HEK293 (cell line): Measurements from ENCODE around the gene CLEC6A.

ENCODE experiments used
- CTCF ChIA-PET: fragments of 350-600 bp; formaldehyde crosslinking; extraction: SDS; loops from one replicate; lab custom pipeline; 2021; ENCODE audit warnings: antibody characterized with exemption; lab: Yijun Ruan, JAX
- POLR2A ChIA-PET: fragments of 300-600 bp; formaldehyde crosslinking; extraction: SDS; loops from one replicate; lab custom pipeline; 2020; ENCODE audit warnings: antibody characterized with exemption, inconsistent platforms; lab: Yijun Ruan, JAX
- H3K27ac ChIP-seq: fragments of 200-500 bp; sonication (Bioruptor generic); 2 replicates; pipeline ENCODE4 v1.5.1; 2014; ENCODE audit warnings: low read depth, low read length, control low read depth, inconsistent platforms; ENCODE audit errors: extremely low read depth
- H3K36me3 ChIP-seq, 2 experiments: fragments of 200-500 bp in 1 of 2; sonication (Bioruptor generic) in 1 of 2; 1 replicate in 1 of 2; 2 replicates in 1 of 2; pipeline ENCODE4 v1.5.1; 2014 to 2017; ENCODE audit warnings: inconsistent platforms in 2 of 2, low read length in 2 of 2; ENCODE audit not compliant: control insufficient read depth in 2 of 2, insufficient read depth in 1 of 2
- H3K4me1 ChIP-seq: fragments of 200-500 bp; sonication (Bioruptor generic); 2 replicates; pipeline ENCODE4 v1.5.1; 2014; ENCODE audit warnings: mild to moderate bottlenecking, low read length, inconsistent platforms; ENCODE audit not compliant: control insufficient read depth, insufficient read depth
- H3K4me3 ChIP-seq: 2 replicates; pipeline ENCODE4 v1.5.1; 2011; ENCODE audit warnings: low read depth, mild to moderate bottlenecking, control low read depth, low read length, moderate library complexity
- H3K9me3 ChIP-seq: fragments of 200-500 bp; sonication (Bioruptor generic); 2 replicates; pipeline ENCODE4 v1.5.1; 2014; ENCODE audit warnings: low read depth, low read length, inconsistent platforms; ENCODE audit not compliant: control insufficient read depth, insufficient read depth
- KLF16 ChIP-seq: fragments of 450-650 bp; formaldehyde crosslinking; IDR thresholded peaks from 2 replicates; pipeline ENCODE4 v1.5.1; 2017; ENCODE audit warnings: missing biosample characterization, missing genetic modification characterization
- YY2 ChIP-seq: fragments of 450-650 bp; formaldehyde crosslinking; IDR thresholded peaks from 2 replicates; pipeline ENCODE4 v1.5.1; 2016; ENCODE audit warnings: missing biosample characterization, missing genetic modification characterization
- ZFP41 ChIP-seq: fragments of 450-650 bp; formaldehyde crosslinking; IDR thresholded peaks from 2 replicates; pipeline ENCODE4 v1.5.1; 2016; ENCODE audit warnings: missing biosample characterization, missing genetic modification characterization, borderline replicate concordance
- ZSCAN16 ChIP-seq: fragments of 450-650 bp; formaldehyde crosslinking; IDR thresholded peaks from 2 replicates; pipeline ENCODE4 v1.5.1; 2016; ENCODE audit warnings: missing biosample characterization, missing genetic modification characterization
- TF ChIP-seq, protein P1 (sequence below): fragments of 450-650 bp; formaldehyde crosslinking; IDR thresholded peaks from 2 replicates; pipeline ENCODE4 v1.5.1; 2016; ENCODE audit warnings: missing biosample characterization, missing genetic modification characterization
- TF ChIP-seq, protein P2 (sequence below): fragments of 450-650 bp; formaldehyde crosslinking; IDR thresholded peaks from 2 replicates; pipeline ENCODE4 v1.5.1; 2017; ENCODE audit warnings: missing biosample characterization, mild to moderate bottlenecking, missing genetic modification characterization, moderate library complexity
- TF ChIP-seq, protein P3 (sequence below): fragments of 450-650 bp; formaldehyde crosslinking; IDR thresholded peaks from 2 replicates; pipeline ENCODE4 v1.5.1; 2016; ENCODE audit warnings: missing biosample characterization, missing genetic modification characterization, borderline replicate concordance
- TF ChIP-seq, protein P4 (sequence below): fragments of 450-650 bp; formaldehyde crosslinking; IDR thresholded peaks from 2 replicates; pipeline ENCODE4 v1.5.1; 2016; ENCODE audit warnings: missing biosample characterization, missing genetic modification characterization, borderline replicate concordance
- TF ChIP-seq, protein P5 (sequence below): fragments of 450-650 bp; formaldehyde crosslinking; IDR thresholded peaks from 2 replicates; pipeline ENCODE4 v1.5.0; 2017; ENCODE audit warnings: missing biosample characterization, missing genetic modification characterization, borderline replicate concordance
- TF ChIP-seq, protein P6 (sequence below): fragments of 450-650 bp; formaldehyde crosslinking; IDR thresholded peaks from 2 replicates; pipeline ENCODE4 v1.5.1; 2016; ENCODE audit warnings: missing biosample characterization, missing genetic modification characterization

Gene CLEC6A

DNA sequence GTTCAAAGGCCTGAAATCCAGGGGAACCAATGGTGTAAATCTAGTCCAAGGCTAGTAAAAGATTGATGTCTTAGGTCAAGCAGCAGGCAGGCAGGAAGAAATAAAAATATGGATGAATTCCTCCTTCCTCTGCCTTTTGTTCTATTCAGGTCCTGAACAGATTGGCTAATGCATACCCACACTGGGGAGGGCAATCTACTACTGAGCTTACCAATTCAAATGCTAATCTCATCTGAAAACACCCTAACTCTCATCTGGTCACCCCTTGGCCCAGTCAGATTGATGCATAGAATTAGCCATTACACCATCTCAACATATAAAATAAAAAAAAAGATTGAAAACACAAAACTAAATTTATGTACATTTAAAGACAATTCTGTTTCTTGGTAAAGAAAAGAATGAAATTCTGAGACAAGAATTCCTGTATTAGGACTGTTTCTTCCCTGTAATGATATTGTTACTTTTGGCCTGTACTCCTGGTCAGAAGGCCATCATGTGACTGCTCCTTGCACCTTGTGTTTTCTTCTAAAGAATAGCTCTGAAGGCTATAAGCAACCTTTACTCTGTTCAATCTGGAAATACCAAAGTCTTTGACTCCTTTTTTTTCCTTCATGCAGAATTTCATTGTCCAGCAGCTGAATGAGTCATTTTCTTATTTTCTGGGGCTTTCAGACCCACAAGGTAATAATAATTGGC lies 19.9 kb downstream of the CLEC6A start (continued):
- no peak for TF ChIP-seq KLF16 (tag by site-specific recombination)

DNA sequence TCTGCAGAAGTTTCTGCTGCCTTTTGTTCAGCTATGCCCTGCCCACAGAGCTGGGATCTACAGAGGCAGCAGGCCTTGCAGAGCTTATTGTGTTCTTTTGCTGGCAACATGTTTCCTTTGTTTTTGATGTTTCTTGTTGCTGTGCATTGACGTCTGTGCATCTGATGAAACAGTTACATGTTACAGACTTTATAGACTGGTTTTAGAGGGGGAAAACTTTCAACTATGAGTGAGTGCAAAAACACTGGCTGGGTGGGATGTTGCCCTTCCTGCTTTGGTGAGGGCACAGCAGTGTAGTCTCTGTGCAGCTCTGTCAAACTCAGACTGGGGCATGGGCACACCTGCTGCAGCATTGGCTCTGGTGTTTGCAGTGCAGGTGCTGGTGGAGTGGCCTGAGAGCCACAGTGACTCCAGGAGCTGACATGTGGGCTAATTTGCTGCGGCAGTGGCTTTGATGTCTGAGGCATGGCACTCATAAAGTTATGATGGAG lies 26.9 kb downstream of the CLEC6A start:
- H3K36me3 ChIP-seq = no peaks in the 10 kb centered on the region
- H3K4me1 ChIP-seq = no peaks in the 10 kb centered on the region
- H3K9me3 ChIP-seq = no peaks in the 10 kb centered on the region
- POLR2A ChIA-PET = no interaction called here
- no peak overlapping the region for H3K27ac ChIP-seq
- H3K4me3 ChIP-seq = no peak overlapping the region
- TF ChIP-seq, protein P1, sequence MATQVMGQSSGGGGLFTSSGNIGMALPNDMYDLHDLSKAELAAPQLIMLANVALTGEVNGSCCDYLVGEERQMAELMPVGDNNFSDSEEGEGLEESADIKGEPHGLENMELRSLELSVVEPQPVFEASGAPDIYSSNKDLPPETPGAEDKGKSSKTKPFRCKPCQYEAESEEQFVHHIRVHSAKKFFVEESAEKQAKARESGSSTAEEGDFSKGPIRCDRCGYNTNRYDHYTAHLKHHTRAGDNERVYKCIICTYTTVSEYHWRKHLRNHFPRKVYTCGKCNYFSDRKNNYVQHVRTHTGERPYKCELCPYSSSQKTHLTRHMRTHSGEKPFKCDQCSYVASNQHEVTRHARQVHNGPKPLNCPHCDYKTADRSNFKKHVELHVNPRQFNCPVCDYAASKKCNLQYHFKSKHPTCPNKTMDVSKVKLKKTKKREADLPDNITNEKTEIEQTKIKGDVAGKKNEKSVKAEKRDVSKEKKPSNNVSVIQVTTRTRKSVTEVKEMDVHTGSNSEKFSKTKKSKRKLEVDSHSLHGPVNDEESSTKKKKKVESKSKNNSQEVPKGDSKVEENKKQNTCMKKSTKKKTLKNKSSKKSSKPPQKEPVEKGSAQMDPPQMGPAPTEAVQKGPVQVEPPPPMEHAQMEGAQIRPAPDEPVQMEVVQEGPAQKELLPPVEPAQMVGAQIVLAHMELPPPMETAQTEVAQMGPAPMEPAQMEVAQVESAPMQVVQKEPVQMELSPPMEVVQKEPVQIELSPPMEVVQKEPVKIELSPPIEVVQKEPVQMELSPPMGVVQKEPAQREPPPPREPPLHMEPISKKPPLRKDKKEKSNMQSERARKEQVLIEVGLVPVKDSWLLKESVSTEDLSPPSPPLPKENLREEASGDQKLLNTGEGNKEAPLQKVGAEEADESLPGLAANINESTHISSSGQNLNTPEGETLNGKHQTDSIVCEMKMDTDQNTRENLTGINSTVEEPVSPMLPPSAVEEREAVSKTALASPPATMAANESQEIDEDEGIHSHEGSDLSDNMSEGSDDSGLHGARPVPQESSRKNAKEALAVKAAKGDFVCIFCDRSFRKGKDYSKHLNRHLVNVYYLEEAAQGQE (tag by site-specific recombination) = no peak
- TF ChIP-seq ZFP41 (tag by site-specific recombination) = no peak
- TF ChIP-seq, protein P2, sequence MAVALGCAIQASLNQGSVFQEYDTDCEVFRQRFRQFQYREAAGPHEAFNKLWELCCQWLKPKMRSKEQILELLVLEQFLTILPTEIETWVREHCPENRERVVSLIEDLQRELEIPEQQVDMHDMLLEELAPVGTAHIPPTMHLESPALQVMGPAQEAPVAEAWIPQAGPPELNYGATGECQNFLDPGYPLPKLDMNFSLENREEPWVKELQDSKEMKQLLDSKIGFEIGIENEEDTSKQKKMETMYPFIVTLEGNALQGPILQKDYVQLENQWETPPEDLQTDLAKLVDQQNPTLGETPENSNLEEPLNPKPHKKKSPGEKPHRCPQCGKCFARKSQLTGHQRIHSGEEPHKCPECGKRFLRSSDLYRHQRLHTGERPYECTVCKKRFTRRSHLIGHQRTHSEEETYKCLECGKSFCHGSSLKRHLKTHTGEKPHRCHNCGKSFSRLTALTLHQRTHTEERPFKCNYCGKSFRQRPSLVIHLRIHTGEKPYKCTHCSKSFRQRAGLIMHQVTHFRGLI (tag by site-specific recombination) = no peak
- TF ChIP-seq, protein P3, sequence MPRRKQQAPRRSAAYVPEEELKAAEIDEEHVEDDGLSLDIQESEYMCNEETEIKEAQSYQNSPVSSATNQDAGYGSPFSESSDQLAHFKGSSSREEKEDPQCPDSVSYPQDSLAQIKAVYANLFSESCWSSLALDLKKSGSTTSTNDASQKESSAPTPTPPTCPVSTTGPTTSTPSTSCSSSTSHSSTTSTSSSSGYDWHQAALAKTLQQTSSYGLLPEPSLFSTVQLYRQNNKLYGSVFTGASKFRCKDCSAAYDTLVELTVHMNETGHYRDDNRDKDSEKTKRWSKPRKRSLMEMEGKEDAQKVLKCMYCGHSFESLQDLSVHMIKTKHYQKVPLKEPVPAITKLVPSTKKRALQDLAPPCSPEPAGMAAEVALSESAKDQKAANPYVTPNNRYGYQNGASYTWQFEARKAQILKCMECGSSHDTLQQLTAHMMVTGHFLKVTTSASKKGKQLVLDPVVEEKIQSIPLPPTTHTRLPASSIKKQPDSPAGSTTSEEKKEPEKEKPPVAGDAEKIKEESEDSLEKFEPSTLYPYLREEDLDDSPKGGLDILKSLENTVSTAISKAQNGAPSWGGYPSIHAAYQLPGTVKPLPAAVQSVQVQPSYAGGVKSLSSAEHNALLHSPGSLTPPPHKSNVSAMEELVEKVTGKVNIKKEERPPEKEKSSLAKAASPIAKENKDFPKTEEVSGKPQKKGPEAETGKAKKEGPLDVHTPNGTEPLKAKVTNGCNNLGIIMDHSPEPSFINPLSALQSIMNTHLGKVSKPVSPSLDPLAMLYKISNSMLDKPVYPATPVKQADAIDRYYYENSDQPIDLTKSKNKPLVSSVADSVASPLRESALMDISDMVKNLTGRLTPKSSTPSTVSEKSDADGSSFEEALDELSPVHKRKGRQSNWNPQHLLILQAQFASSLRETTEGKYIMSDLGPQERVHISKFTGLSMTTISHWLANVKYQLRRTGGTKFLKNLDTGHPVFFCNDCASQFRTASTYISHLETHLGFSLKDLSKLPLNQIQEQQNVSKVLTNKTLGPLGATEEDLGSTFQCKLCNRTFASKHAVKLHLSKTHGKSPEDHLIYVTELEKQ (tag by site-specific recombination) = no peak
- TF ChIP-seq, protein P4, sequence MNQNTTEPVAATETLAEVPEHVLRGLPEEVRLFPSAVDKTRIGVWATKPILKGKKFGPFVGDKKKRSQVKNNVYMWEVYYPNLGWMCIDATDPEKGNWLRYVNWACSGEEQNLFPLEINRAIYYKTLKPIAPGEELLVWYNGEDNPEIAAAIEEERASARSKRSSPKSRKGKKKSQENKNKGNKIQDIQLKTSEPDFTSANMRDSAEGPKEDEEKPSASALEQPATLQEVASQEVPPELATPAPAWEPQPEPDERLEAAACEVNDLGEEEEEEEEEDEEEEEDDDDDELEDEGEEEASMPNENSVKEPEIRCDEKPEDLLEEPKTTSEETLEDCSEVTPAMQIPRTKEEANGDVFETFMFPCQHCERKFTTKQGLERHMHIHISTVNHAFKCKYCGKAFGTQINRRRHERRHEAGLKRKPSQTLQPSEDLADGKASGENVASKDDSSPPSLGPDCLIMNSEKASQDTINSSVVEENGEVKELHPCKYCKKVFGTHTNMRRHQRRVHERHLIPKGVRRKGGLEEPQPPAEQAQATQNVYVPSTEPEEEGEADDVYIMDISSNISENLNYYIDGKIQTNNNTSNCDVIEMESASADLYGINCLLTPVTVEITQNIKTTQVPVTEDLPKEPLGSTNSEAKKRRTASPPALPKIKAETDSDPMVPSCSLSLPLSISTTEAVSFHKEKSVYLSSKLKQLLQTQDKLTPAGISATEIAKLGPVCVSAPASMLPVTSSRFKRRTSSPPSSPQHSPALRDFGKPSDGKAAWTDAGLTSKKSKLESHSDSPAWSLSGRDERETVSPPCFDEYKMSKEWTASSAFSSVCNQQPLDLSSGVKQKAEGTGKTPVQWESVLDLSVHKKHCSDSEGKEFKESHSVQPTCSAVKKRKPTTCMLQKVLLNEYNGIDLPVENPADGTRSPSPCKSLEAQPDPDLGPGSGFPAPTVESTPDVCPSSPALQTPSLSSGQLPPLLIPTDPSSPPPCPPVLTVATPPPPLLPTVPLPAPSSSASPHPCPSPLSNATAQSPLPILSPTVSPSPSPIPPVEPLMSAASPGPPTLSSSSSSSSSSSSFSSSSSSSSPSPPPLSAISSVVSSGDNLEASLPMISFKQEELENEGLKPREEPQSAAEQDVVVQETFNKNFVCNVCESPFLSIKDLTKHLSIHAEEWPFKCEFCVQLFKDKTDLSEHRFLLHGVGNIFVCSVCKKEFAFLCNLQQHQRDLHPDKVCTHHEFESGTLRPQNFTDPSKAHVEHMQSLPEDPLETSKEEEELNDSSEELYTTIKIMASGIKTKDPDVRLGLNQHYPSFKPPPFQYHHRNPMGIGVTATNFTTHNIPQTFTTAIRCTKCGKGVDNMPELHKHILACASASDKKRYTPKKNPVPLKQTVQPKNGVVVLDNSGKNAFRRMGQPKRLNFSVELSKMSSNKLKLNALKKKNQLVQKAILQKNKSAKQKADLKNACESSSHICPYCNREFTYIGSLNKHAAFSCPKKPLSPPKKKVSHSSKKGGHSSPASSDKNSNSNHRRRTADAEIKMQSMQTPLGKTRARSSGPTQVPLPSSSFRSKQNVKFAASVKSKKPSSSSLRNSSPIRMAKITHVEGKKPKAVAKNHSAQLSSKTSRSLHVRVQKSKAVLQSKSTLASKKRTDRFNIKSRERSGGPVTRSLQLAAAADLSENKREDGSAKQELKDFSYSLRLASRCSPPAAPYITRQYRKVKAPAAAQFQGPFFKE = no peak
- TF ChIP-seq ZSCAN16 (tag by site-specific recombination) = no peak
- TF ChIP-seq YY2 = no peak
- TF ChIP-seq, protein P5, sequence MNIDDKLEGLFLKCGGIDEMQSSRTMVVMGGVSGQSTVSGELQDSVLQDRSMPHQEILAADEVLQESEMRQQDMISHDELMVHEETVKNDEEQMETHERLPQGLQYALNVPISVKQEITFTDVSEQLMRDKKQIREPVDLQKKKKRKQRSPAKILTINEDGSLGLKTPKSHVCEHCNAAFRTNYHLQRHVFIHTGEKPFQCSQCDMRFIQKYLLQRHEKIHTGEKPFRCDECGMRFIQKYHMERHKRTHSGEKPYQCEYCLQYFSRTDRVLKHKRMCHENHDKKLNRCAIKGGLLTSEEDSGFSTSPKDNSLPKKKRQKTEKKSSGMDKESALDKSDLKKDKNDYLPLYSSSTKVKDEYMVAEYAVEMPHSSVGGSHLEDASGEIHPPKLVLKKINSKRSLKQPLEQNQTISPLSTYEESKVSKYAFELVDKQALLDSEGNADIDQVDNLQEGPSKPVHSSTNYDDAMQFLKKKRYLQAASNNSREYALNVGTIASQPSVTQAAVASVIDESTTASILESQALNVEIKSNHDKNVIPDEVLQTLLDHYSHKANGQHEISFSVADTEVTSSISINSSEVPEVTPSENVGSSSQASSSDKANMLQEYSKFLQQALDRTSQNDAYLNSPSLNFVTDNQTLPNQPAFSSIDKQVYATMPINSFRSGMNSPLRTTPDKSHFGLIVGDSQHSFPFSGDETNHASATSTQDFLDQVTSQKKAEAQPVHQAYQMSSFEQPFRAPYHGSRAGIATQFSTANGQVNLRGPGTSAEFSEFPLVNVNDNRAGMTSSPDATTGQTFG (tag by site-specific recombination) = no peak
- TF ChIP-seq, protein P6, sequence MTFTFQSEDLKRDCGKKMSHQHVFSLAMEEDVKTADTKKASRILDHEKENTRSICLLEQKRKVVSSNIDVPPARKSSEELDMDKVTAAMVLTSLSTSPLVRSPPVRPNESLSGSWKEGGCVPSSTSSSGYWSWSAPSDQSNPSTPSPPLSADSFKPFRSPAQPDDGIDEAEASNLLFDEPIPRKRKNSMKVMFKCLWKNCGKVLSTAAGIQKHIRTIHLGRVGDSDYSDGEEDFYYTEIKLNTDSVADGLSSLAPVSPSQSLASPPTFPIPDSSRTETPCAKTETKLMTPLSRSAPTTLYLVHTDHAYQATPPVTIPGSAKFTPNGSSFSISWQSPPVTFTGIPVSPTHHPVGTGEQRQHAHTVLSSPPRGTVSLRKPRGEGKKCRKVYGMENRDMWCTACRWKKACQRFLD (tag by site-specific recombination) = no peak
- CTCF ChIA-PET = no interaction called here
